ENCODE results near the gene IVD. TPM values are rescaled to one million over a fixed set of nuclear protein-coding genes. Genes with fewer than 3 reads are reported as not detected.

Gene IVD
- 229 TPM for total RNA-seq

DNA sequence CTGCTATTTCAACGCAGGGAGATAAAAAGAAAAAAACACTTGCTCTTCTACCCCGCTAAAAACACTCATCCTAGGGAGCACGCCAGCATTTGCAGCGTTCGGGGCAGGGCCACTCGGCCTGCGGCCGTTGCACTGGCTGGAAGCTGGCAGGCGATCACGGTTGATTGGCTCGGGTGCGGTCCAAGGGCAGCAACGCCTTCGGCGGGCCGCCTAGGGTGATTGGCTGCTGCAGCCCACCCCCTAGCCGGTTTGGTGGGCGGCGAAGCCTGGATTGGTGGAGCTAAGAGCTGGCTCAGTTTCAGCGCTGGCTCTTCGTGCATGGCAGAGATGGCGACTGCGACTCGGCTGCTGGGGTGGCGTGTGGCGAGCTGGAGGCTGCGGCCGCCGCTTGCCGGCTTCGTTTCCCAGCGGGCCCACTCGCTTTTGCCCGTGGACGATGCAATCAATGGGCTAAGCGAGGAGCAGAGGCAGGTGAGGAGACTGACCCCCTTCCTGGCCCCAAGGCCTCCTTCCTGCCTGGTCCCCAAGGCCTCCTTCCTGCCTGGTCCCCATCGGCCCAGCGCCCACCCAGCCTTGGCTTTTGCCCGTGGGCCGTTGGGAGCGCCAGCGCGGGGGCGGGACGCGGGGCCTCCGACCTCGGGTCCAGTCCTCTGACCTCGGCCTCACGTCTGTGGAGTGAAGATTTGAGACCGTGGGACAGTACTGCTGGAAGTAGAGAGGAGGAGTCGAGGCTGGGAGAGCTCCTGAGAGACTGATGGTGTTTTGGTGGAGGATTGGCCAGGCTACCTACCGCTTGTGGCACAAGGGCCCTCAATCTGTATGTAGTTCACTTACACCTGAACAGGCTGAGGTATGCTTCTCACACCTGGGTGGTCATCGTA lies at the start of gene IVD:
IVD (plus strand) TSS at position 295 of the 881 bp plus-strand sequence; CDS start at position 328, 33 bp downstream.
- ATAC-seq (peak; percentile 95), DNase-seq (ENCODE audit: low spot score) (peak; percentile 98)

DNA sequence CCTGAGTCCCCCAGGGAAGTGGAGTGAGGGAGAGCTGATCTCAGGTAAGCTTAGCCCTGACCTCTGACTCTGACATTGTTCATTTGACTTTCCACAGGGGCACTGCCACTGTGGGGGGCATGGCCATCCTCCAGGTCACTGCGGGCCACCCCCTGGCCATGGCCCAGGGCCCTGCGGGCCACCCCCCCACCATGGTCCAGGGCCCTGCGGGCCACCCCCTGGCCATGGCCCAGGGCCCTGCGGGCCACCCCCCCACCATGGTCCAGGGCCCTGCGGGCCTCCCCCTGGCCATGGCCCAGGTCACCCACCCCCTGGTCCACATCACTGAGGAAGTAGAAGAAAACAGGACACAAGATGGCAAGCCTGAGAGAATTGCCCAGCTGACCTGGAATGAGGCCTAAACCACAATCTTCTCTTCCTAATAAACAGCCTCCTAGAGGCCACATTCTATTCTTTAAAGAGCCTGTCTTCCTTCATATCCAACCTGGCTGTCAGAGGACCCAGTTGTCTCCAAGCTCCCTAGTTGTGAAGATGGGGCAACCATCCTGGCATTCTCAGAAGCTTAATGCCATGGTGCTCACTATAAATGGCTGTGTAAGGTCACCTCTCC lies 49.5 kb upstream of the IVD start:
- no peak for DNase-seq (ENCODE audit: low spot score)

GRCh38 chr15:40357246-40357645 lies 48.3 kb upstream of the IVD start:
- no peak for DNase-seq (ENCODE audit: low spot score)
- ATAC-seq = no peak

More for the DNA sequence above, 49.5 kb upstream of the IVD start:
- no peak for ATAC-seq

- peak; percentile 89 for DNase-seq (ENCODE audit: low spot score)
- ATAC-seq = peak; percentile 84
Measured at GRCh38 chr15:40357723-40358470, 47.7 kb upstream of the IVD start, which contains the start of gene DISP2. Gene DISP2 (plus strand): TSS chr15:40358219. CDS start chr15:40358322, 103 bp downstream.

GRCh38 chr15:40358471-40359353 lies 46.9 kb upstream of the IVD start:
- DNase-seq (ENCODE audit: low spot score) (no peak), ATAC-seq (no peak)

- no peak for ATAC-seq
Measured at GRCh38 chr15:40360015-40360414, 45.6 kb upstream of the IVD start.

GRCh38 chr15:40361640-40362039 lies 44.0 kb upstream of the IVD start:
- ATAC-seq = no peak

More at GRCh38 chr15:40360015-40360414, 45.6 kb upstream of the IVD start:
- DNase-seq (ENCODE audit: low spot score) = no peak

GRCh38 chr15:40363611-40364010 lies 42.0 kb upstream of the IVD start:
- ATAC-seq (no peak), DNase-seq (ENCODE audit: low spot score) (no peak)

More at GRCh38 chr15:40361640-40362039, 44.0 kb upstream of the IVD start:
- no peak for DNase-seq (ENCODE audit: low spot score)

- ATAC-seq (no peak), DNase-seq (ENCODE audit: low spot score) (no peak)
Measured at GRCh38 chr15:40364251-40364650, 41.3 kb upstream of the IVD start.

- ATAC-seq (no peak), DNase-seq (ENCODE audit: low spot score) (no peak)
Measured at GRCh38 chr15:40365016-40365415, 40.6 kb upstream of the IVD start.

GRCh38 chr15:40365624-40366456 lies 39.8 kb upstream of the IVD start:
- no peak for DNase-seq (ENCODE audit: low spot score)
- ATAC-seq = no peak

DNA sequence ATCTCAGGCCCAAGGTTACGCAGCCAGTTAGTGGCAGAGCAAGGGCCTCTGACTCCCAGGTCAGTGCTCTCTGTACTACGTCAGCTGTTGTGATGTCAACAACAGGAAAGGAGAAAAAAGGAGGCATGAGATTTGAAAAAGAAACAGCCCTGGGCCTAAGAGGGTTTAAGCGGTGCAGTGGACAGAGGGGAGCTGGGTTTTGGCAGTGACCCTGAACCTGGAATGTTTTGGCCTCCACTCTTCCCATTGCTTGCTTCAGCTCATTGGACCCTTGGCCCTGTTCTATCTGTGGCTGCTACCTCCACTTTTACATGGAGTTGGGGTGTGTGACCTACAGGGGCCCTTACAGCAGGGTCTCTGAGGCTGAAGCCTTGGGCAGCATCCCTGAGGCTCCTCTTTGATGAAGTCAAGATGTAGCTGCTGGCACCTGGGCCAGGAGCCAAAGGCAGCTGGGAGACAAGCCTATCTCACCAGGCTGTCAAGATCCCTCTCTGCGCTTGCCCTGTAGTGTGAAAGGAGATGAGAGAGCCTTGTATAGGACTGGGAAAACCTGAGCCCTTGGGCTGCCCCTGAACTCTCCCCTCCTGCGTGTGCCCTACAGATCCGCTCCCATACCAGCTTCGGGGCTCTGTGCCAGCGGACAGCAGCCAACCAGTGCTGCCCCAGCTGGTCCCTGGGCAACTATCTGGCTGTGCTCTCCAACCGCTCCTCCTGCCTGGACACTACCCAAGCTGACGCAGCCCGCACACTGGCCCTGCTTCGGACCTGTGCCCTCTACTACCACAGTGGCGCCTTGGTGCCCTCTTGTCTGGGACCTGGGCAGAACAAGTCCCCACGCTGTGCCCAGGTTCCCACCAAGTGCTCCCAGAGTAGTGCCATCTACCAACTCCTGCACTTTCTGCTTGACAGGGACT lies 38.9 kb upstream of the IVD start:
- peak; percentile 98 for DNase-seq (ENCODE audit: low spot score)

DNA sequence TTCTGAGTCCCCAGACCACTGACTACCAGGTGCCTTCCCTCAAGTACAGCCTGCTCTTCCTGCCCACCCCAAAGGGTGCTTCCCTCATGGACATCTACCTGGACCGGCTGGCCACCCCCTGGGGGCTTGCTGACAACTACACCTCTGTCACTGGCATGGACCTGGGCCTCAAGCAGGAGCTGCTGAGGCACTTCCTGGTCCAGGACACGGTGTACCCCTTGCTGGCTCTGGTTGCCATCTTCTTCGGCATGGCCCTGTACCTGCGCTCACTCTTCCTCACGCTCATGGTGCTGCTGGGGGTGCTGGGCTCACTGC lies 38.3 kb upstream of the IVD start:
- DNase-seq (ENCODE audit: low spot score) = no peak
- no peak for ATAC-seq

More for the DNA sequence above, 38.9 kb upstream of the IVD start:
- ATAC-seq = peak; percentile 82

GRCh38 chr15:40367686-40368611 lies 37.6 kb upstream of the IVD start:
- ATAC-seq = peak; percentile 86
- peak; percentile 90 for DNase-seq (ENCODE audit: low spot score)

DNA sequence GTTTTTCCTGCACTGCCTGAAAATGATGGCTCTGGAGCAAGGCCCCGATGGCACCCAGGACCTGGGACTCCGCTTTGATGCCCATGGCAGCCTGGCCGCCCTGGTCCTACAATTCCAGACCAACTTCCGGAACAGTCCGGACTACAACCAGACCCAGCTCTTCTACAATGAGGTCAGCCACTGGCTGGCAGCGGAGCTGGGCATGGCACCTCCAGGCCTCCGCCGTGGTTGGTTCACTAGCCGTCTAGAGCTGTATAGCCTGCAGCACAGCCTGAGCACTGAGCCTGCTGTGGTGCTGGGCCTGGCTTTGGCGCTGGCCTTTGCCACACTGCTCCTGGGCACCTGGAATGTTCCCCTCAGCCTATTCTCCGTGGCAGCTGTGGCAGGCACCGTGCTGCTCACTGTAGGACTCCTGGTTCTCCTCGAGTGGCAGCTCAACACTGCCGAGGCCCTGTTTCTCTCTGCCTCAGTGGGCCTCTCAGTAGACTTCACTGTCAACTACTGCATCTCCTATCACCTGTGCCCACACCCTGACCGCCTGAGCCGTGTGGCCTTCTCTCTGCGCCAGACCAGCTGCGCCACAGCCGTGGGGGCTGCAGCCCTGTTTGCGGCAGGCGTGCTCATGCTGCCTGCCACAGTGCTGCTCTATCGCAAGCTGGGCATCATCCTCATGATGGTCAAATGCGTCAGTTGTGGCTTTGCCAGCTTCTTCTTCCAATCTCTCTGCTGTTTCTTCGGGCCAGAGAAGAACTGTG lies 36.7 kb upstream of the IVD start:
- ATAC-seq (no peak), DNase-seq (ENCODE audit: low spot score) (no peak)

- ATAC-seq = no peak
- DNase-seq (ENCODE audit: low spot score) = no peak
Measured at GRCh38 chr15:40369474-40369869, 36.1 kb upstream of the IVD start.

DNA sequence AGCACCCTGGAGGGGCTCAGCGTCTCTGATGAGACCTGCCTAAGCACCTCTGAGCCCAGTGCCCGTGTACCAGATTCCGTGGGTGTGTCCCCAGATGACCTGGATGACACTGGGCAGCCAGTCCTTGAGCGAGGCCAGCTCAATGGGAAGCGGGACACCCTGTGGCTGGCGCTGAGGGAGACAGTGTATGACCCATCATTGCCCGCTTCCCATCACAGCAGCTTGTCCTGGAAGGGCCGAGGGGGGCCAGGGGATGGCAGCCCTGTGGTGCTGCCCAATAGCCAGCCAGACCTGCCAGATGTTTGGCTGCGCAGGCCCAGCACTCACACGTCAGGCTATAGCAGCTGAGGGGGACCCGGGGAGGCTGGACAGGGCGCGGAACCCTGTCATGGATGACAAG lies 35.6 kb upstream of the IVD start:
- no peak for ATAC-seq

More for the DNA sequence above, 35.6 kb upstream of the IVD start:
- no peak for DNase-seq (ENCODE audit: low spot score)

All from left lobe of liver (tissue), 2 donors.